ENCODE results near the gene MPP4. TPM values are rescaled to one million over a fixed set of nuclear protein-coding genes. Genes with fewer than 3 reads are reported as not detected.

Gene MPP4, protein sequence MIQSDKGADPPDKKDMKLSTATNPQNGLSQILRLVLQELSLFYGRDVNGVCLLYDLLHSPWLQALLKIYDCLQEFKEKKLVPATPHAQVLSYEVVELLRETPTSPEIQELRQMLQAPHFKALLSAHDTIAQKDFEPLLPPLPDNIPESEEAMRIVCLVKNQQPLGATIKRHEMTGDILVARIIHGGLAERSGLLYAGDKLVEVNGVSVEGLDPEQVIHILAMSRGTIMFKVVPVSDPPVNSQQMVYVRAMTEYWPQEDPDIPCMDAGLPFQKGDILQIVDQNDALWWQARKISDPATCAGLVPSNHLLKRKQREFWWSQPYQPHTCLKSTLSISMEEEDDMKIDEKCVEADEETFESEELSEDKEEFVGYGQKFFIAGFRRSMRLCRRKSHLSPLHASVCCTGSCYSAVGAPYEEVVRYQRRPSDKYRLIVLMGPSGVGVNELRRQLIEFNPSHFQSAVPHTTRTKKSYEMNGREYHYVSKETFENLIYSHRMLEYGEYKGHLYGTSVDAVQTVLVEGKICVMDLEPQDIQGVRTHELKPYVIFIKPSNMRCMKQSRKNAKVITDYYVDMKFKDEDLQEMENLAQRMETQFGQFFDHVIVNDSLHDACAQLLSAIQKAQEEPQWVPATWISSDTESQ
- total RNA-seq, result 3.4 and 3.5 TPM in 2 replicates

DNA sequence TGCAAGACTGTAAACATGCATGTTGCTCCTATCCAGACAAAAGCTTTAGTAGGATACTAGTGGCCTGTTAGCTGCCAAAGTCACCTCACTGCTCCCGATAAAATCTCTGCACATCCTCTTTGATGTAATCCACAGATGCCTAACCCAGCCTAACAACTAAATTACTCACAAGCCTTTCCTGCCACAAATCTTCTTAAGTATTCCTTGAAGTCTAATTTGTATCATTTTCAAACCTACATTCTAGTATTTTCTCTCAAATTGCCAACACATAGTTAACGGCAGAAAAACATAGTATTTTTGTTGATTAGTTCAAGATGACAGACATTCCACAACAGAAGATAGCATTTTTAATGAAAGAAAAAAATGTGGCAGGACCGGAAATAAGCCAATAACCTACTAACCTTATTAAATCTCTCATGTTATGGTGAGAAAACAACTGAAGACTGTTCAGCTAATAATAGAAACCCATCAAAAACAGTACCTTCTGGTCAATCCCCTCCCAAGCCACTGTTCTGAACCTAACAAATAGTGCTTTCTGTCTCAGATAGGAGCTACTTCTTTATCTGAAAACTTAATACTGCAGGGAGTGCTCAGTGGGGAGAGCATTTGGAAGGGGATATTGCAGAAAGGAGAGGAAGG, at the start of gene MPP4:
TSS of gene MPP4 (minus strand) at position 57 of the 639 bp plus-strand sequence. CDS start 4,690 bp downstream, outside the sequence.

DNA sequence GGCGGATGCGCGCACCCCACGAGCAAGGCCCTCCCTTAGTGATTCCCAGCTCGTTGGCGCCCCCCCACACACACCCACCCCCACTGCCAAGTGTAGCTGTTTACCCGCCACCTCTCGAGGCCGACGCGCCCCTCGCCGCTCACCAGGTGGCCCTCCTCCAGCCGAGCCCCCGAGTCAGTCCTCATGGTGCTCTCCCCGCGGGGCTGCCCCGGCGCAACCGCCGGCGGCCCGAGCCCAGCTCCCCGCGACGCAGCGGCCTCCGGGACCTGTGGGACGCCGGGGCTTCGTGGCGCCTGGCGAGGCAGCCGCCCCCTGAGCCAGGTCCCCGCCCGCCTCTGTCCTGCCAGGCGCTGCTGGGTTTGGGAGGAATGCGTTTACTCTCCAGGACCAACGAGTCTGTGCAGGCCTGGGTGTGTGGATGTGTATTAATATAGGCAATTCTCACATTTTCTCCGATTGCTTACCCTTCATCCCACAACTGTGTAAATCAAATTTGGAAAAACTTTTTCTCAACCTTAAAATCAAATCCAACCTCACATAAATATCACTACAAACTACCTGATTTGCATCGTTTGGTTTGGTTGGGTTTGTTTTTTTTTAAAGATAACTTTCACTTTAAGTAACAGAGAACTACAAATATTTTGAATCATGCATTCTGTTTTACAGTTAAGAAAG, 55.1 kb downstream of the MPP4 start, which contains the start of gene TMEM237:
TSS of gene TMEM237 (minus strand) at position 288 of the 675 bp plus-strand sequence. CDS start at position 185, 103 bp downstream.

Other genes starting within 250 kb of the MPP4 start
- gene TRAK2, start 247.2 kb downstream of the MPP4 start, total RNA-seq, result 37.8 and 40.1 TPM in 2 replicates
- 67.2 and 86.5 TPM in 2 replicates for gene STRADB, start 246.9 kb downstream of the MPP4 start, total RNA-seq
- 27.1 and 29.1 TPM in 2 replicates for gene TMEM237, start 55.1 kb downstream of the MPP4 start, total RNA-seq
- gene ALS2, start 82.3 kb upstream of the MPP4 start, total RNA-seq, result 19.8 and 22.5 TPM in 2 replicates
- gene CDK15, start 107.9 kb upstream of the MPP4 start, total RNA-seq, result 2.9 and 6.2 TPM in 2 replicates

Data from myometrial cell (primary cell).